IMR-90 (cell line): Measurements from ENCODE around the gene B3GALT6. TPM values are rescaled to one million over a fixed set of nuclear protein-coding genes. Genes with fewer than 3 reads are reported as not detected.

ENCODE experiments used
- ATAC-seq: fragments of 200-7000 bp; cut with Tn5 transposase; 2 replicates; pipeline ENCODE4 v1.9.1; 2020; ENCODE audit warnings: low read depth, mild to moderate bottlenecking, moderate library complexity
- BruUV-seq: library from RNA; stranded (reverse); fragments of 400-500 nt; replicated peaks from 2 replicates; lab custom pipeline; 2021; lab: Mats Ljungman, UMichigan
- CTCF ChIA-PET: fragments of 300-600 bp; formaldehyde crosslinking; extraction: SDS; loops from one replicate; lab custom pipeline; 2021; ENCODE audit warnings: antibody characterized with exemption; lab: Yijun Ruan, JAX
- POLR2A ChIA-PET: fragments of 300-600 bp; sonication (Branson Sonifier 250); formaldehyde crosslinking; loops from one replicate; lab custom pipeline; 2022; ENCODE audit warnings: antibody characterized with exemption; ENCODE audit not compliant: unreplicated experiment; lab: Charles Lee
- DNase-seq: peaks from one replicate; pipeline ENCODE4 v3.0.0; 2013
- H2AFZ ChIP-seq: replicated peaks from 2 replicates; pipeline ENCODE3; 2013; ENCODE audit warnings: low read length, mild to moderate bottlenecking; ENCODE audit not compliant: poor library complexity
- H2AK5ac ChIP-seq: 2 replicates; pipeline ENCODE4 v1.6.1; 2013; ENCODE audit warnings: low read depth, low read length, inconsistent platforms
- H2AK9ac ChIP-seq: replicated peaks from 2 replicates; pipeline ENCODE3; 2013; ENCODE audit warnings: mild to moderate bottlenecking, low read depth, low read length, moderate library complexity; ENCODE audit not compliant: poor library complexity
- H2BK120ac ChIP-seq: 2 replicates; pipeline ENCODE4 v1.6.1; 2013; ENCODE audit warnings: low read depth, low read length, inconsistent platforms
- H2BK15ac ChIP-seq: 3 replicates; pipeline ENCODE4 v1.6.1; 2013; ENCODE audit warnings: low read depth, low read length, inconsistent platforms
- H2BK20ac ChIP-seq: 2 replicates; pipeline ENCODE4 v1.6.1; 2013; ENCODE audit warnings: low read depth, mild to moderate bottlenecking, inconsistent platforms, low read length, moderate library complexity
- H2BK5ac ChIP-seq: 2 replicates; pipeline ENCODE4 v1.6.1; 2013; ENCODE audit warnings: mild to moderate bottlenecking, low read depth, low read length, inconsistent platforms; ENCODE audit not compliant: poor library complexity, severe bottlenecking
- H3K14ac ChIP-seq: replicated peaks from 2 replicates; pipeline ENCODE4 v1.6.1; 2013; ENCODE audit warnings: low read depth, low read length, inconsistent platforms
- H3K18ac ChIP-seq: 2 replicates; pipeline ENCODE4 v1.6.1; 2013; ENCODE audit warnings: low read depth, low read length, control low read depth
- H3K23ac ChIP-seq: 2 replicates; pipeline ENCODE4 v1.6.1; 2013; ENCODE audit warnings: low read depth, low read length, inconsistent platforms
- H3K27ac ChIP-seq: 2 replicates; pipeline ENCODE4 v1.5.1; 2013; ENCODE audit warnings: mild to moderate bottlenecking, control low read depth, low read length; ENCODE audit not compliant: insufficient read depth
- H3K27me3 ChIP-seq: 2 replicates; pipeline ENCODE4 v1.6.1; 2013; ENCODE audit warnings: low read length; ENCODE audit not compliant: control insufficient read depth, insufficient read depth
- H3K36me3 ChIP-seq: 2 replicates; pipeline ENCODE4 v1.6.1; 2013; ENCODE audit warnings: low read length, mixed read lengths; ENCODE audit not compliant: control insufficient read depth, insufficient read depth
- H3K4ac ChIP-seq: 2 replicates; pipeline ENCODE4 v1.6.1; 2013; ENCODE audit warnings: low read depth, low read length, inconsistent platforms
- H3K4me1 ChIP-seq: 2 replicates; pipeline ENCODE4 v1.6.1; 2013; ENCODE audit warnings: low read length, mixed read lengths; ENCODE audit not compliant: control insufficient read depth, insufficient read depth
- H3K4me2 ChIP-seq: 2 replicates; pipeline ENCODE4 v1.6.1; 2013; ENCODE audit warnings: low read depth, mild to moderate bottlenecking, control low read depth, low read length, moderate library complexity
- H3K4me3 ChIP-seq: 2 replicates; pipeline ENCODE4 v1.5.1; 2013; ENCODE audit warnings: low read depth, mild to moderate bottlenecking, control low read depth, low read length, moderate library complexity; ENCODE audit not compliant: insufficient read depth
- H3K56ac ChIP-seq: 2 replicates; pipeline ENCODE4 v1.6.1; 2013; ENCODE audit warnings: low read length, inconsistent platforms; ENCODE audit not compliant: insufficient read depth; ENCODE audit errors: extremely low read depth
- H3K79me1 ChIP-seq, 2 experiments: 2 replicates each; pipeline ENCODE4 v1.6.1; 2013; ENCODE audit warnings: low read length in 2 of 2, inconsistent platforms in 1 of 2, low read depth in 1 of 2
- H3K9ac ChIP-seq: 2 replicates; pipeline ENCODE4 v1.6.1; 2013; ENCODE audit warnings: low read depth, low read length, control low read depth
- H3K9me1 ChIP-seq: 2 replicates; pipeline ENCODE4 v1.6.1; 2013; ENCODE audit warnings: low read length, inconsistent platforms; ENCODE audit not compliant: insufficient read depth
- H3K9me3 ChIP-seq: 2 replicates; pipeline ENCODE4 v1.6.1; 2013; ENCODE audit warnings: low read length; ENCODE audit not compliant: control insufficient read depth, insufficient read depth
- H4K20me1 ChIP-seq: 2 replicates; pipeline ENCODE4 v1.6.1; 2013; ENCODE audit warnings: low read length, inconsistent platforms; ENCODE audit not compliant: insufficient read depth
- H4K5ac ChIP-seq: 2 replicates; pipeline ENCODE4 v1.6.1; 2013; ENCODE audit warnings: mild to moderate bottlenecking, low read depth, low read length, control low read depth
- H4K8ac ChIP-seq, 2 experiments: 2 replicates each; pipeline ENCODE4 v1.6.1; 2013; ENCODE audit warnings: low read depth in 2 of 2, low read length in 2 of 2, control low read depth in 1 of 2, inconsistent platforms in 1 of 2
- H4K91ac ChIP-seq: 2 replicates; pipeline ENCODE4 v1.6.1; 2013; ENCODE audit warnings: low read depth, low read length, inconsistent platforms; ENCODE audit not compliant: insufficient read depth
- CHD1 ChIP-seq: IDR thresholded peaks from 2 replicates; pipeline ENCODE4 v1.6.1; 2012; ENCODE audit warnings: low read depth, low read length, improper control_type of control experiment
- MAFK ChIP-seq: IDR thresholded peaks from 2 replicates; pipeline ENCODE4 v1.6.1; 2012; ENCODE audit warnings: low read depth, low read length, improper control_type of control experiment
- MAZ ChIP-seq: IDR thresholded peaks from 2 replicates; pipeline ENCODE4 v1.6.1; 2012; ENCODE audit warnings: low read depth, mild to moderate bottlenecking, low read length, improper control_type of control experiment, moderate library complexity, borderline replicate concordance
- POLR2A ChIP-seq: IDR thresholded peaks from 2 replicates; pipeline ENCODE4 v1.6.1; 2012; ENCODE audit warnings: mild to moderate bottlenecking, low read depth, low read length
- WGBS, 2 experiments: methylation state at CpG; one replicate each; pipeline versions ENCODE4 v1.1.5 to v1.1.7; 2013; ENCODE audit warnings: missing lambda C conversion rate in 2 of 2; ENCODE audit not compliant: insufficient read length in 1 of 2; ENCODE audit errors: extremely low coverage in 2 of 2; 5-methylcytosine and 5-hydroxymethylcytosine counted together
- dilution Hi-C: fragments of 300-500 bp; cut with HindIII; formaldehyde crosslinking; loops from one replicate; pipeline ENCODE4 v1.14.3; 2018; ENCODE audit warnings: low sequenced_read_pairs; ENCODE audit not compliant: unreplicated experiment
- in situ Hi-C: fragments of 300-500 bp; cut with MboI; formaldehyde crosslinking; loops from 3 replicates; pipeline ENCODE4 v1.14.3; 2019; ENCODE audit warnings: low sequenced_read_pairs, inconsistent platforms, mixed read lengths
- intact Hi-C: fragments of 100-400 bp; cut with micrococcal nuclease; formaldehyde crosslinking; loops from 2 replicates; pipeline ENCODE4 v1.10.0; 2022
- polyA plus RNA-seq, 3 experiments: library from polyadenylated mRNA; depleted of rRNA; stranded (reverse); fragments of >200 nt; gene quantifications; 2 replicates each; pipeline ENCODE4 v1.2.3, GENCODE V29; 2012; ENCODE audit warnings: low replicate concordance in 1 of 3
- total RNA-seq: library from RNA; depleted of rRNA; stranded (reverse); fragments of >200 nt; gene quantifications from 2 replicates; pipeline ENCODE4 v1.2.3, GENCODE V29; 2012

Gene B3GALT6
- total and polyA plus RNA-seq, 2 of the 4 experiments (the other 2 are of a cell fraction) = 12.2 to 23.0 TPM

- no peak for DNase-seq
- Histone ChIP-seq H3K9ac (no peak overlapping the region), H4K91ac (peak overlapping the region; percentile 85), H3K27me3 (no peaks in the 10 kb centered on the region), H3K4me3 (no peak overlapping the region), H3K79me1 (peaks cover 32 to 73% of the 10 kb centered on the region in 2 experiments), H2AK9ac (no peak overlapping the region), H2BK5ac (peak overlapping the region; percentile 100), H2AK5ac (peak overlapping the region; percentile 85; the same call in 1 of the 2 replicates), H3K18ac (no peak overlapping the region), H3K9me1 (peaks cover 29% of the 10 kb centered on the region), H3K56ac (no peak overlapping the region), H4K8ac (no peak overlapping the region; a peak in 1 of 4 replicates), H2AFZ (no peak overlapping the region), H2BK20ac (peak overlapping the region; percentile 63; the same call in 1 of the 2 replicates), H3K4ac (peak overlapping the region; percentile 97), H3K4me1 (peaks cover 43% of the 10 kb centered on the region), H3K9me3 (no peaks in the 10 kb centered on the region), H4K5ac (peak overlapping the region; percentile 12; the same call in 1 of the 2 replicates), H3K23ac (no peak overlapping the region), H2BK120ac (peak overlapping the region; percentile 99; the same call in 1 of the 2 replicates), H2BK15ac (no peak overlapping the region), H4K20me1 (peaks cover 13% of the 10 kb centered on the region), H3K4me2 (no peak overlapping the region), H3K14ac (no peak overlapping the region; the same call in 1 of the 2 replicates), H3K36me3 (peaks cover 54% of the 10 kb centered on the region), H3K27ac (peak overlapping the region; percentile 98)
- BruUV-seq = no TSS peak
- intact Hi-C loops = no loop called here
- 95% methylated on average over 14 of the region's 17 CpGs; no CpG with 5 or more reads in 1 of the 2 experiments for WGBS, 2 experiments
- in situ Hi-C loops = no loop called here
- TF ChIP-seq MAZ (no peak), MAFK (no peak), CHD1 (no peak), POLR2A (no peak)
- dilution Hi-C loops = no loop called here
- ChIA-PET POLR2A (no interaction called here), CTCF (no interaction called here)
- no peak for ATAC-seq
Observed at GRCh38 chr1:1262071-1262470, 30.0 kb downstream of the B3GALT6 start.
